Neural progenitor cell (in vitro differentiated cells): ENCODE data around the gene KAT14. TPM values are rescaled to one million over a fixed set of nuclear protein-coding genes. Genes with fewer than 3 reads are reported as not detected.

Experiments used
- DNase-seq: peaks from one replicate; pipeline ENCODE4 v3.0.0-alpha.2; 2016; ENCODE audit warnings: low spot score
- H2AFZ ChIP-seq: fragments of 200-600 bp; sonication (generic); replicated peaks from 2 replicates; pipeline ENCODE4 v1.6.1; 2016; ENCODE audit warnings: antibody characterized with exemption
- H3F3A ChIP-seq: fragments of 200-600 bp; sonication (generic); 2 replicates; pipeline ENCODE4 v1.6.1; 2016; ENCODE audit warnings: antibody characterized with exemption, low read depth
- H3K27ac ChIP-seq: fragments of 200-600 bp; sonication (generic); 2 replicates; pipeline ENCODE4 v1.5.1; 2016; ENCODE audit warnings: mild to moderate bottlenecking
- H3K27me3 ChIP-seq: fragments of 200-600 bp; sonication (generic); 2 replicates; pipeline ENCODE4 v1.6.1; 2016; ENCODE audit warnings: mild to moderate bottlenecking, moderate library complexity
- H3K36me3 ChIP-seq: fragments of 200-600 bp; sonication (generic); 2 replicates; pipeline ENCODE4 v1.5.1; 2016
- H3K4me1 ChIP-seq: fragments of 200-600 bp; sonication (generic); 2 replicates; pipeline ENCODE4 v1.6.1; 2016; ENCODE audit warnings: mixed run types
- H3K4me2 ChIP-seq: fragments of 200-600 bp; sonication (generic); 2 replicates; pipeline ENCODE4 v1.6.1; 2016
- H3K4me3 ChIP-seq: fragments of 200-600 bp; sonication (generic); 2 replicates; pipeline ENCODE4 v1.5.1; 2016
- H3K79me2 ChIP-seq: fragments of 200-600 bp; sonication (generic); 2 replicates; pipeline ENCODE4 v1.6.1; 2016; ENCODE audit warnings: low read depth
- H3K9ac ChIP-seq: fragments of 200-600 bp; sonication (generic); 2 replicates; pipeline ENCODE4 v1.6.1; 2016
- H3K9me3 ChIP-seq: fragments of 200-600 bp; sonication (generic); 2 replicates; pipeline ENCODE4 v1.5.1; 2016; ENCODE audit warnings: low read depth
- H4K20me1 ChIP-seq: fragments of 200-600 bp; sonication (generic); 2 replicates; pipeline ENCODE4 v1.6.1; 2016; ENCODE audit warnings: low read depth
- H3K27ac Mint-ChIP-seq: 3 replicates; pipeline ENCODE4 v1.8.0; 2021; ENCODE audit warnings: mixed read lengths
- H3K27me3 Mint-ChIP-seq: 2 replicates; pipeline ENCODE4 v1.8.0; 2022; ENCODE audit warnings: low read depth, mild to moderate bottlenecking, inconsistent platforms, moderate library complexity, mixed read lengths; ENCODE audit not compliant: insufficient read depth
- H3K36me3 Mint-ChIP-seq: 3 replicates; pipeline ENCODE4 v1.8.0; 2021; ENCODE audit warnings: mixed read lengths
- H3K4me1 Mint-ChIP-seq: 3 replicates; pipeline ENCODE4 v1.8.0; 2021; ENCODE audit warnings: mixed read lengths
- H3K4me3 Mint-ChIP-seq: 3 replicates; pipeline ENCODE4 v1.8.0; 2021; ENCODE audit warnings: mild to moderate bottlenecking, moderate library complexity, mixed read lengths
- H3K9me3 Mint-ChIP-seq: 3 replicates; pipeline ENCODE4 v1.8.0; 2020; ENCODE audit warnings: mixed read lengths
- CTCF ChIP-seq: fragments of 200-600 bp; sonication (generic); IDR thresholded peaks from 2 replicates; pipeline ENCODE4 v1.5.1; 2017; ENCODE audit warnings: antibody characterized with exemption, mild to moderate bottlenecking
- EZH2 ChIP-seq: fragments of 200-600 bp; sonication (generic); IDR thresholded peaks from 2 replicates; pipeline ENCODE4 v1.6.1; 2017; ENCODE audit warnings: antibody characterized with exemption, mild to moderate bottlenecking, moderate library complexity
- EZH2phosphoT487 ChIP-seq: fragments of 200-600 bp; sonication (generic); IDR thresholded peaks from 2 replicates; pipeline ENCODE4 v1.6.1; 2017; ENCODE audit warnings: antibody characterized with exemption
- total RNA-seq: library from RNA; depleted of rRNA; stranded (reverse); fragments of >200 nt; gene quantifications from 2 replicates; pipeline ENCODE4 v1.2.3, GENCODE V29; 2015; ENCODE audit warnings: low replicate concordance

The KAT14 gene
- total RNA-seq, 1 donor from 2014 or later = 28.5 TPM

GRCh38 chr20:18215566-18215965 is 77.9 kb downstream of the KAT14 start:
- H3K4me1 Mint-ChIP-seq = peaks cover 11% of the 10 kb centered on the region
- H3K27ac Mint-ChIP-seq = no peak overlapping the region
- Histone ChIP-seq H3F3A (no peaks in the 10 kb centered on the region), H3K9ac (no peak overlapping the region), H4K20me1 (no peaks in the 10 kb centered on the region), H3K9me3 (no peaks in the 10 kb centered on the region), H3K79me2 (no peaks in the 10 kb centered on the region), H2AFZ (no peak overlapping the region), H3K27ac (no peak overlapping the region), H3K36me3 (no peaks in the 10 kb centered on the region), H3K4me1 (no peaks in the 10 kb centered on the region), H3K4me3 (no peak overlapping the region), H3K27me3 (no peaks in the 10 kb centered on the region), H3K4me2 (no peak overlapping the region)
- peaks cover 11% of the 10 kb centered on the region for H3K27me3 Mint-ChIP-seq
- TF ChIP-seq EZH2phosphoT487 (no peak), EZH2 (no peak), CTCF (no peak)
- DNase-seq = no peak
- H3K36me3 Mint-ChIP-seq = peaks cover 2% of the 10 kb centered on the region
- H3K9me3 Mint-ChIP-seq = peaks cover 20% of the 10 kb centered on the region
- H3K4me3 Mint-ChIP-seq = no peak overlapping the region

GRCh38 chr20:18218280-18218679 is 80.6 kb downstream of the KAT14 start:
- H4K20me1 ChIP-seq = no peaks in the 10 kb centered on the region
- H3K4me3 Mint-ChIP-seq = no peak overlapping the region
- H3K9me3 ChIP-seq = no peaks in the 10 kb centered on the region
- H3K27me3 Mint-ChIP-seq = peaks cover 4% of the 10 kb centered on the region
- H3K36me3 Mint-ChIP-seq = peaks cover 2% of the 10 kb centered on the region
- H2AFZ ChIP-seq = no peak overlapping the region
- H3K79me2 ChIP-seq = no peaks in the 10 kb centered on the region
- H3K9ac ChIP-seq = no peak overlapping the region
- H3K27ac Mint-ChIP-seq = peak overlapping the region; percentile 50
- no peak overlapping the region for H3K4me2 ChIP-seq
- TF ChIP-seq EZH2phosphoT487 (no peak), CTCF (no peak), EZH2 (no peak)
- peaks cover 15% of the 10 kb centered on the region for H3K4me1 Mint-ChIP-seq
- H3F3A ChIP-seq = no peaks in the 10 kb centered on the region
- no peak overlapping the region for H3K27ac ChIP-seq
- H3K27me3 ChIP-seq = no peaks in the 10 kb centered on the region
- peaks cover 22% of the 10 kb centered on the region for H3K9me3 Mint-ChIP-seq
- no peak overlapping the region for H3K4me3 ChIP-seq
- no peaks in the 10 kb centered on the region for H3K36me3 ChIP-seq
- H3K4me1 ChIP-seq = no peaks in the 10 kb centered on the region
- DNase-seq = no peak

- H3K27ac ChIP-seq = no peak overlapping the region
- H3K4me3 ChIP-seq = no peak overlapping the region
- no peaks in the 10 kb centered on the region for H3K9me3 ChIP-seq
- TF ChIP-seq CTCF (no peak), EZH2phosphoT487 (no peak), EZH2 (no peak)
- Mint-ChIP-seq H3K9me3 (peaks cover 24% of the 10 kb centered on the region), H3K4me1 (peaks cover 43% of the 10 kb centered on the region), H3K27ac (peak overlapping the region; percentile 27), H3K36me3 (peaks cover 2% of the 10 kb centered on the region), H3K27me3 (no peaks in the 10 kb centered on the region), H3K4me3 (no peak overlapping the region)
- no peak overlapping the region for H3K4me2 ChIP-seq
- no peak overlapping the region for H3K9ac ChIP-seq
- no peaks in the 10 kb centered on the region for H3K36me3 ChIP-seq
- peak overlapping the region; percentile 44 for H2AFZ ChIP-seq
- H3K79me2 ChIP-seq = no peaks in the 10 kb centered on the region
- H3K27me3 ChIP-seq = no peaks in the 10 kb centered on the region
- H3K4me1 ChIP-seq = peaks cover 23% of the 10 kb centered on the region
- no peaks in the 10 kb centered on the region for H4K20me1 ChIP-seq
- peaks cover 22% of the 10 kb centered on the region for H3F3A ChIP-seq
- DNase-seq = no peak
Observed at GRCh38 chr20:18223409-18223808, 85.7 kb downstream of the KAT14 start.
